HG02571 (cell line): ENCODE data around the gene SH3BP5L.

Experiments
- ATAC-seq: cut with Tn5 transposase; IDR thresholded peaks from one replicate; pipeline ENCODE4 v1.9.1; 2021; ENCODE audit warnings: mild to moderate bottlenecking, moderate library complexity; ENCODE audit not compliant: unreplicated experiment

SH3BP5L gene

GRCh38 chr1:248851390-248851789, 25.7 kb upstream of the SH3BP5L start:
- ATAC-seq, result no peak

DNA sequence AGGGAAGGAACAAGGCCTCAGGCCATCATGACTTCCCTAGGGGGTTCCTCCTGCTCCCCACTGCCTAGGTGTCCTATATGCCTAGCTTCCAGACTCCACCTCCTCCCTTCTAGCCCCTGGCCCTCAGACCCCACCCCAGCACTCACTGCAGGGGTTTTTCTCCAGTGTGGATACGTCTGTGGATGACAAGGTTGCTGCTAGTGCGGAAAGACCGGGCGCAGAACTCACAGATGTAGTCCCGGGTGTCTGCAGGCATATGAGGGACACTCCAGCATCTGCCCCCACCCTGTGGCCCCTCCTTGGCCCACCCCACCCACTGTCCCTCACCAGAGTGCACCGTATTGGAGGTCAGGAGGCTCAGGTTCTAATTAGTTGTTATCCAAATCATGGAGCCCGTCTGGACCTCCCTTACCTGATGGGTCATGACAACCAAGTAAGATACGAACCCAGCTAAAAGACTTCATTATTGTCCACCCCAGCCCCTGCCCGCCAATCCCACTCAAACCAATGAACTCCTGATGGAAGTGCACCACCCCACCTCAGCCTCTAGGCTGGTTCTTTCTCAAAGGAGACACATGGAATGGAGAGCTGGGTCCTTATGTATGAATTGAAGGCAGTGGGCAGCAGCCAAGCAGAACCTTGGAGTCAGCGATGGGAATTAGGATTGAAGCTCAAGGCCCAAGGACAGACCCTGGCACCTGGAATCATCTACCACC, 25.0 kb upstream of the SH3BP5L start:
- ATAC-seq, result no peak

- no peak for ATAC-seq
These were observed 24.4 kb upstream of the SH3BP5L start for GRCh38 chr1:248850124-248850523.

GRCh38 chr1:248849637-248850036, 23.9 kb upstream of the SH3BP5L start:
- no peak for ATAC-seq

DNA sequence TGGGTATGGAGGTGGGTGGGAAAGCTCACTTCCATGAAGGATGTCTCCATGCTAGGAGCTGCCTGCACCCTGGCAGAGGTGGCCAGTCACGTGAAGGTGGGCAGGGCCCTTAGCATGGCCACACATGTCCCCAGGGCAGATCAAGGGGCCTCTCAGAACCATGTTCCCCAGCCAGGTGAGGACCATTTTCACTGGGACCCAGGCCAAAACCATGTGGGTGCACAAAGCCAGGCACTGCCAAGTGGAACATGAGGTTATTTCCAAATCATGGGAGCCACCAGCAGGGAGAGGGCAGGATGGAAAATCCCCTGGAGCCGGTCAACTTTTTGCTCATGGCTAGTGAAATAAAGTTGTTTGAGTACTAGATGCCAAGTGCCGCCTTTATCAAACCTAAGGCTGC, 23.4 kb upstream of the SH3BP5L start:
- ATAC-seq, result no peak

DNA sequence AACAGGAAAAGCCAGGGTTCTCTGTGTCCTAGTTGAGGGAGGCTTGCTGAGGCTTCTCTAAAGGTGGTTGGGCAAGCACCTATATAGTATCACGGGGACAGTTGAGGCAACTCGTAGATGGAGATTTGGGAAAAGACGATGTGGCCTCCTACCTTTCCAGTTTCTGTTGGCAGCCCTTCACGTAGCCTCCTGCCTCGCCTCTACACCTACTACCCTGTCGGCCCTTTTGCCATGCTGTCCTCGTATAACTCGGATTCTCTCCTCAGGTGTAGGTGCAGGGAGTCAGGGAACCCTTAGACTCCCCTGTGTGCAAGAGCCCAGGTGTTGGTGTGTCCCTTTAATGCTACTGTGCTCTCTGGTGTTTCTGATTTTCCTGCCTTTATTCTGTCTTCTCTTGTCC, 22.9 kb upstream of the SH3BP5L start:
- no peak for ATAC-seq

DNA sequence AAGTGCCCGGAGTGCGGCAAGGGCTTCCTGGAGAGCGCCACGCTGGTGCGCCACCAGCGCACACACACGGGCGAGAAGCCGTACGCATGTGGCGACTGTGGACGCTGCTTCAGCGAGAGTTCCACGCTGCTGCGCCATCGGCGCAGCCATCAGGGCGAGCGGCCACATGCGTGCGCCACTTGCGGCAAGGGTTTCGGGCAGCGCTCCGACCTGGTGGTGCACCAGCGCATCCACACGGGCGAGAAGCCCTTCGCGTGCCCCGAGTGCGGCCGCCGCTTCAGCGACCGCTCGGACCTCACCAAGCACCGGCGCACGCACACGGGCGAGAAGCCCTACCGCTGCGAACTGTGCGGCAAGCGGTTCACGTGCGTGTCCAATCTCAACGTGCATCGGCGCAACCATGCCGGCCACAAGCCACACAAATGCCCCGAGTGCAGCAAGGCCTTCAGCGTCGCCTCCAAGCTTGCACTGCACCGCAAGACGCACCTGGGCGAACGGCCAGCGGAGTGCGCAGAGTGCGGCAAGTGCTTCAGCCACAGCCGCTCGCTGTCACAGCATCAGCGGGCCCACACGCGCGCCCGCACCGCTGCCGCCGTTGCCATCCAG, 22.3 kb upstream of the SH3BP5L start:
- ATAC-seq, result no peak

DNA sequence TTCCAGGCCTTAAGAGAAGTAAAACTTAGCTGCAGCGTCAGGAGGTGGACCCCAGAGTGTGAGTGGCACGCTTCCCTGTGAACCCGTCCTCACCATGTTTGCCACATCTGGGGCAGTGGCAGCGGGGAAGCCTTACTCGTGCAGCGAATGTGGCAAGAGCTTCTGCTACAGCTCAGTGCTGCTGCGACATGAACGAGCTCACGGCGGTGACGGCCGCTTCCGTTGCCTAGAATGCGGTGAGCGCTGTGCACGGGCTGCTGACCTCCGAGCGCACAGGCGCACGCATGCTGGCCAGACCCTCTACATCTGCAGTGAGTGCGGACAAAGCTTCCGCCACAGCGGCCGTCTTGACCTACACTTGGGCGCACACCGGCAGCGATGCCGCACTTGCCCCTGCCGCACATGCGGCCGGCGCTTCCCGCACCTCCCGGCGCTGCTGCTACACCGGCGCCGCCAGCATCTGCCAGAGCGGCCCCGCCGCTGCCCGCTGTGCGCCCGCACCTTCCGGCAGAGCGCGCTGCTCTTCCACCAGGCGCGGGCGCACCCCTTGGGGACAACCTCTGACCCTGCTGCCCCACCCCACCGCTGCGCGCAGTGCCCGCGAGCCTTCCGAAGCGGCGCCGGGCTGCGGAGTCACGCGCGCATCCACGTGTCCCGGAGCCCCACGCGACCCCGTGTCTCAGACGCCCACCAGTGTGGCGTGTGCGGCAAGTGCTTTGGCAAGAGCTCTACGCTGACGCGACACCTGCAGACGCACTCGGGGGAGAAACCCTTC, 21.7 kb upstream of the SH3BP5L start:
- ATAC-seq, result no peak

DNA sequence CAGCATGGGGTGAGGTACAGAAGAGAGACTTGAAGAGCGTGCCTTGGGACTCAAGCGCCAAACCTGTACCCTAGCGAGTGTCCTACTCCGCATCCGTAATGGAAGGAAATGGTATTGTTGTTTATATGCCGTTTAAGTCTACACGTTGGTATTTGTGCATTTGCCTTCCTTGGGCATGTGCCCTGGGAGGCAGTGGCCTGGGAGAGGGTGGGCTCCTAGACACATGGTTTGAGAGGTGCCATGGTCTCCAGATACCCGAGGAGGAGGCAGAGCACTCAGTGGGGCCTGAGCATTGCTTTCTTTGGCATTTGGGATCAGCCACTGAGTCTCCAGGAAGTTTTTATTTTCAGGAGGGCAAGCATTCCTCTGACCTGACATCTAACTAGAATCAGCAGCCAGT, 18.8 kb upstream of the SH3BP5L start:
- ATAC-seq, result no peak

- no peak for ATAC-seq
These were observed 18.0 kb upstream of the SH3BP5L start for GRCh38 chr1:248843687-248844086.

GRCh38 chr1:248842781-248843331, 17.1 kb upstream of the SH3BP5L start:
- ATAC-seq, result no peak

- no peak for ATAC-seq
These were observed 16.1 kb upstream of the SH3BP5L start for GRCh38 chr1:248841702-248842395.

GRCh38 chr1:248840946-248841345, 15.2 kb upstream of the SH3BP5L start:
- ATAC-seq, result no peak

DNA sequence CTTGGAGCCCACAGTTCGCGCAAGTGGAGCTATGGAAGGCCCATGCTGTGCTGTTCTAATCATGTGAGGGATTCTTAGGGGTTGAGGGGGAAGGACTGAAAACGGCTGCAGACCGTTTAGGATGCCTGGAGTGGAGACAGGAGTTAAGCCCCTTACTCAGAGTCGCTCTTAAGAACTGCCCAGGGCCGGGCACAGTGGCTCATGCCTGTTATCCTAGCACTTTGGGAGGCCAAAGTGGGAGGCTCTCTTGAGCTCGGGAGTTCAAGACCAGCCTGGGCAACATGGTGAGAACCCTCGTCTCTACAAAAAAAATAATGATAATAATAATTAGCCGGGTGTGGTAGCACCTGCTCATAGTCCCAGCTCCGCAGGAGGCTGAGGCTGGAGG, 13.4 kb upstream of the SH3BP5L start:
- ATAC-seq, result no peak

GRCh38 chr1:248838357-248839167, 12.8 kb upstream of the SH3BP5L start:
- ATAC-seq, result peak; percentile 65

GRCh38 chr1:248837781-248838356, 12.2 kb upstream of the SH3BP5L start, which contains the start of gene ZNF672:
Gene ZNF672, plus strand, starts transcription at chr1:248838224. Its CDS starts 9,051 bp downstream, at chr1:248847275.
- peak; percentile 83 for ATAC-seq

- ATAC-seq, result no peak
These were observed 11.5 kb upstream of the SH3BP5L start for GRCh38 chr1:248837045-248837780.

DNA sequence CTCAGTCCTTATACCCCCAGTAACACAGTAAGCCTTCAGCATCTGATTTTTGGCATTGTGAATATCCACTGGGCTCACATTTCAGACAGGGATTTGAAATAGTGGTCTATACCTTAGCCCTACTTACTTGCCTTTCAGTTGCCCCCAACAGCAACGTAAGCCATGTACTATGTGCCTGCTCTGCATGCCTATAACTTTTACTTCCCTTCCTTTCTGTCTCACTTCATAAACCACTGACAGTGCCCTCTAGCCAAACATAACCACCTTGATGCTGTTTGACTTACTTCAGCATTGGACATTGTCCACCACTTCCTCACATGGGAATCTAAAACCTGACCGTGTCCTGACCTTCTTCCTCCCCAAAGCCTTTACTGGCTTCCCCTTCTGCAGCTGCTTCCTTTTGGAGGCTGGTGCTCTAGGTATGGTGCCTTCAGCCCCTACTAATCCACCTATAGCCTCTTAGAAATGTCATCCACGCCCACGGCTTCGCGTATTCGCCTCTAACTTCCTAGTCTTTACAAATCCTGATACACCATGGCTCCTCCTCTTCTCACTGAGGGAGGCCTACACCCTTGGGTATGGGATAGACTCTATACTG, 8.7 kb upstream of the SH3BP5L start:
- no peak for ATAC-seq

DNA sequence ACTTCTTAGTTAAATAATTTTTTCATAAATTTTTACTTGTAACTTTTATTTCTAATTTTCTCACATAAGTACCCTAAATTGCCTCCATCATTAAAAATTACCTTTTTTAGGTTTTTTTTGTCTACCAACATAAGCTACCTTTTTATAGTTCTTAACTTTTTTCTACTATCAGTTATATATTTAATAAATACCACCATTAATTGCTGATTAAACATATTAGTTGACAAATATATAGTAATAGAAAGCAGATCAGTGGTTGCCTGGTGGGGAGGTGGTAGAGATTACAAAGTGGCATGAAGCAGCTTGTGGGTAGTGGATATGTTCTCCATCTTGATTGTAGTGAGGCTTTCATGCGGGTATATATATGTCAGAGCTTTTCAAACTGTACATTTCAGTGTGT, 6.1 kb upstream of the SH3BP5L start:
- no peak for ATAC-seq
